Stimulated activated CD8-positive, alpha-beta memory T cell treated with anti-CD3 and anti-CD28 coated beads, Interleukin-4, amount 100 ng/mL, for 48 hours (primary cell): Measurements from ENCODE around the gene PHC1.

Experiments used
- DNase-seq: peaks from one replicate; pipeline ENCODE4 v3.0.0-alpha.2; 2020

Gene PHC1

DNA sequence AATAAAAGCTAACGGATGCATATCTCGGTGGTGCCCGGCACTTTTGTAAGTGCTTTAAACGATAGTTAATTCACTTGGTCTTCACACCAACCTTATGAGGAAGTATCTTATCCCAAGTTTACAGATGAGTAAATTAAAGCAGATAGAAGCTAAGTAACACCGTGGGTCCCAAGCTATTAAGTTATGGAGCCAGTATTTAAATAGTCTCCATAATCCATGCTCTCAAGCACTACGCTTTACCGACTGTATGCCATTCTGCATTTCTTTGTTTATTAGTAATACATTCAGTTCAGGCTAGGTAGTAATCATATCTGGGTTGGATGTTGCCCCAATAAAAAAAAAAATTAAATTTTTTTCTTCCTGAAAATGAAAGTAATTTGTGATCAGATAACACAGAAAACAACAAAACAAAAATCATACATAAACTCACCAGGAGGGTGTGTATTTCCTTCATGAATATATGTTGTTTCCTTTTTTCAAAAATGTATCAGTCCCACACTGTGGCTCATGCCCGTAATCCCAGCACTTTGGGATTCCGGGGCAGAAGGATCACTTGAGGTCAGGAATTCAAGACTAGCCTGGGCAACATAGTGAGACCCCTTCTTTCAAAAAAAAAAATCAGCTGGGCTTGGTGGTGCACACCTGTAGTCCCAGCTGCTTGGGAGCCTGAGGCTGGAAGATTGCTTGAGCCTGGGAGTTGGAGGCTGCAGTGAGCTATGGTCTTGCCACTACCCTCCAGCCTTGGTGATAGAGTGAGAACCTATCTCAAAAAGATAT, 36.6 kb downstream of the PHC1 start:
- no peak for DNase-seq

DNA sequence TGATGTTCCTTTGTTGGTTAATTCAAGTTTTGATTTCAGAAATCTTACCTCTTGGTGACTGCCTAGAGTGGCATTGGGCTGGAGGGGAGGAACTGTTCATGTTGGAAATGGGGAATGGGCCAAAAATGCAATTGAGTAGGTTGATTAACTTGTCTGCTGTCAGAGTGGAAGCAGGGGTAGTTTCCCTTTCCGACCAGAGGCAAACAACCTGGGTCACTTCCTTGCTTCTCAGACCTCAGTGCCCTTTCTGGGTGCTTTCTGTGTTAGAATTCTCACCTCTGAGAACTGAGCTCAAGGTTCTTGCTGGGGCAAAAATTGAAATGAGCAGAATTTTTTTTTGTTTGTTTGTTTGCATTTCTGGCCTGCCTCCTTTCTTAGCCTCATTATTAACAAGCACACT, 37.4 kb downstream of the PHC1 start:
- DNase-seq, result no peak

DNA sequence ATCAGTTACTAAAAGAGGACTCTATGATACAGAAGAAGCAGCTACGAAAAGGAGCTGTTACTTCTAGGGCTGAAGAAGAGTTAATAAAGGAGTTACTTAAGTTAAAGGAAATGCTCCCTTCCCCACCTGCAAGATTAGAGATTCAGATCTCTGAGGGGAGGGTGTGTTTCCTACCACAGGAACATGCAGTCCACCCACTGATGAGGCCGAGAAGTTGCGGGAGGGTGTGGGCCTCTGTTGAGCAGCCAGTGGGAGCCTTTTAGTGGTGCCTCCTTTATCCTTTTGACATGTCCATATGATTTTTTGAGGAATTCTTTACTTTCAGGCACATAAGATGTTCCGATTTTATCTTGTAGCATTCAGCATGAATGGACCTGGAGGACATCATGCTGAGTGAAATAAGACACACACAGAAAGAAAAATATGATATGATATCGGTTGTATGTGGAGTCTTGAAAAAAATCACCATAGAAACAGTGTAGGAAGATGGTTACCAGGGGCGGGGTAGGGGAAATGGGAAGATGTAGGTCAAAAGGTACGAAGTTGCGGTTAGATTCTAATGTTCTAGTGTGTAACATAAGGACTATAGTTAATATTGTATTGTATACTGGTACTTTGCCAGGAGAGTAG, 39.6 kb downstream of the PHC1 start:
- peak; percentile 44 for DNase-seq

DNA sequence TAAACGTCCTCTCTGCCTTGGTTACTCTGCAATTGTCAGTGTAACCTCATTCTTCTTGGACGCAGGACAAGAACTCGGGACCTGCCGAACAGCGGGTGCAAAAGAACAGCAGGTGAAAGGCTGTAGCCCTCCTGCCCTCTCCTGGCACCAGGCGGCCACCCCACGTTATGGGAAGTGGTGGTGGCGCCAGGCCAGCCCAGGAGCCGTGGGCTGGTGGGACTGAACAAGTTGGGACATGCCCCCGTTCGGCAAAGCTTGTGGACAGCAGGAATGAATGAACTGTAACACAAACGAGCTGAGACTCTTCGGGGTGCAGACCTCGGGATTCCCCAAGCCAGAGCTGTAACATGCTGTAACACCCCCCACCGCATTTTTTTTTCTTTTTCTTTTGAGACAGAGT, 41.8 kb downstream of the PHC1 start:
- no peak for DNase-seq

DNA sequence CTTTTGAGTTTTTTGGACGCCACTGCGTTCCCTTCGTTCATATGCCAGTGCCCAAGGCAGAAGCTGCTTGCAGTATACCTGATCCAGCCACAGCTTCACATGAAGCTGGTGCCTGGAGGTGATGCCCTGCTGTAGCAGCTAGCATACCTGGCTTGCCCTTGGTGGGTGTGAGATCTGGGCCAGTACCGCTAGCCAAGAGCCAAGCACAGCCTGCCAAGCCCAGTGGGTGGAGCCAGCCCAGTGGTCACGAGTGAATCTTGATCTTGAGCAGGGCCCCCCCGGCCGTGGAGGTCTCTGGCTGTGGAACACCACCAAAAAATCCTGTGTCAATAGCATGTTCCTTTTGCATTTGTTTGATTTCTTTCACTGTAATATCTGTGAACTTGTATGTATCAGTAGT, 42.5 kb downstream of the PHC1 start:
- DNase-seq, result no peak

DNA sequence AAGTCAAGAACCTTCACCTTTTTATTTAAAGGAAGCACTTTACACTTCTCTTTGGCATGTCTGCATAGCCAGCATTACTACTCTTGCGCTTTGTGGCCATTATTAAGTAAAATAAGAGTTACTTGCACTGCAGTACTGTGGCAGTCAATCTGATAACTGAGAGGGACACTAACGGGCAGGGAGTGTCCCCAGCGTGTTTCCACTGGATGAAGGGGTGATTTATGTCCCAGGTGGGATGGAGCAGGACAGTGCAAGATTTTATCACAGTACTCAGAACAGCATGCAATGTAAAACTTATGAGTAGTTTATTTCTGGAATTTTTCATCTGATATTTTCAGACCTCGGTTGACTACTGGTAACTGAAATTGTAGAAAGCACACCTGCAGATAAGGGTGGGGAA, 43.3 kb downstream of the PHC1 start:
- no peak for DNase-seq

DNA sequence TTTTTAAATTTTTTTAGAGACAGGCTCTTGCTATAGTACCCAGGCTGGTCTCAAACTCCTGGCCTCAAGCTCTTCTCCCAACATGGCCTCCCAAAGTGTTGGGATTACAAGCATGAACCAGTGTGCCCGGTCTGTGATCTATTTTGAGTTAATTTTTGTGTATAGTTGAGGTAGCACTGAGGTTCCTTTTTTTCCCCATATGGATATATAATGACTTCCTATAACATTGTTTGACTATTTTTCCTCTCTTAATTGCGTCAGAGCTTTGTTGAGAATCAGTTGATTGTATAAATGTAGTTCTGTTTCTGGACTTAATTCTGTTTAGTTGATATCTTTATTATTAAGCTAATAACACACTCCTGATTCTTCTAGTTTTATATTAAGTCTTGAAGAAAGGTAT, 43.8 kb downstream of the PHC1 start:
- DNase-seq, result no peak

DNA sequence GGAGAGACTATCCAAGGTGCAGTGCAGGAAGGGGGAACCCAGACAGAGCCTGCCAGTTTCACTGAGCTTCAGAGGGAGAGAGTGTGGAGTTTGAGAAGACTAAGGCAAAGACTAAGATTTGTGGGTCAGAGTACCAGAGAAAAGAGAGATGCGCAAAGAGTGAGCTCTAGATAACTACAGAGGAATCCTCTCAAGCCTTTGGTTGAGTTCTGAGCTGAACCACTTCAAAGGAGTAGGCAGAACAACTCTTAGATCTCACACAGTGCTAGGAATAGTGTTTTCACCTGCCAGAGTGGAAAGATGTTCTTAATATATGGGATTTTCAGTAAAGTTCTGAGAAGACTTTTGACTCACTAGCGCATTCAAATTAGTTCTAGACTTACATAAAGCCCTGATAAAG, 45.9 kb downstream of the PHC1 start:
- DNase-seq, result no peak

DNA sequence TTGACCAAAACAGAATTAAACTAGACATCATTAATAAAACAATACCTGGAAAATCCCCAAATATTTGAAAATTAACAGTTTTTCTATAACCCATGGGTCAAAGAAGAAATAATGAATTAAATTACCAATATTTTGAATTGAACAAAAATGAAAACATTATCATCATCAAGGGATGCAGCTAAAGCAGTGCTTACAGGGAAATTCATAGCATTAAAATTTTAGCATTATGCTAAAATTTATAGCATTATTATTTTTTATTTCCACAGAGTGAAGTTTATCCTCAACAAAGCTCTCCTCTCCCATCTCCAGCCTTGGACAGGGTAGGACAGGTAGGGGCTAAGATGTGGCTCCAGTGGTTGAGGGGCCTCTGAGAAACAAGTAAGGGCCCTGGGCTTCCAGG, 54.5 kb downstream of the PHC1 start:
- DNase-seq, result no peak

DNA sequence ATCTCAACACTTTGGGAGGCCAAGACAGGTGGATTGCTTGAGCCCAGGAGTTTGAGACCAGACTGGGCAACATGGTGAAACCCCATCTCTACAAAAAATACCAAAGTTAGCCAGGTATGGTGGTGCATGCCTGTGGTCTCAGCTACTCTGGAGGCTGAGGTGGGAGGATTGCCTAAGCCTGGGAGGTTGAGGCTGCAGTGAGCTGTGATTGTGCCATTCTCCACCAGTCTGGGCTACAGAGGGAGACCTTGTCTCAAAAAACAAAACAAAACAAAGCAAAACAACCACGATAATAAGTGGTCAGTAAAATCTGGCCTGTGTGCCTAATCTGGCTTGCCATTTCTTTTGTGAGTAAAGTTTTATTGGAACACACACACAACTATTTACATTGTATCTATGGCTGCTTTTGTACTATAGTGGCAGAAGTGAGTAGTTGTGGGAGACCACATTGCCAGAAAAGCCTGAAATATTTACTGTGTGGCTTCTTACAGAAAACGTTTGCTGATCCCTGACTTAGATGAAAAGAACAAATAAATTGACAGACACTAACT, 55.6 kb downstream of the PHC1 start:
- DNase-seq, result no peak

DNA sequence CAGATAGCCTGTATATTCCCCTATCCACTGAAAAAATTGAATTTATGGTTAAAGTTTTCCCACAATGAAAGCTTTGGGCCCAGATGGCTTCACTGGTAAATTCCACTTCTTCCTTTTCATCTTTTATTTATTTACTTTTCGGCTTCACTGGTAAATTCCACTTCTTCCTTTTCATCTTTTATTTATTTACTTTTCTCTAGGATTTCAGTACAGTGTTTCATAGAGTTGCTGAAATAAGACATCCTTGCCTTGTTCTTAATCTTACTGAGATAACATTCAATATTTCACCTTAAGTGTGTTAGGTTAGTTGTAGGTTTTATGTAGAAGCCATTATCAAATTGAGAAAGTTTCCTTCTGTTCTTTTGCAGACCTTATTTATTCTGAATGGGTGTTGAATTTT, 56.1 kb downstream of the PHC1 start:
- DNase-seq, result no peak

DNA sequence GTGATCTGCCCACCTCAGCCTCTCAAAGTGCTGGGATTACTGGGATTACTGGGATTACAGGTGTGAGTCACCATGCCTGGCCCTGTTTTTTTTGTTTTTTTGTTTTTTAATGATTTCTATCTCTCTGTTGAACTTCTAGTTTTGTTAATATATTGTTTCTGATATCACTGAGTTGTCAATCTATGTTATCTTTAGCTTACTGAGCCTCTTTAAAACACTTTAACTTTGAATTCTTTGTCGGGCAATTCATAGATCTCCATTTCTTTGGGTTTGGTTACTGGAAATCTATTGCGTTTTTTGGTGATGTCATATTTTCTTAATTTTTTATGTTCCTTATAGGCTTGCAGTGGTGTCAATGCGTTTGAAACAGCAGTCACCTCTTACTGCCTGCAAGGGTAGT, 65.8 kb downstream of the PHC1 start:
- DNase-seq, result no peak

DNA sequence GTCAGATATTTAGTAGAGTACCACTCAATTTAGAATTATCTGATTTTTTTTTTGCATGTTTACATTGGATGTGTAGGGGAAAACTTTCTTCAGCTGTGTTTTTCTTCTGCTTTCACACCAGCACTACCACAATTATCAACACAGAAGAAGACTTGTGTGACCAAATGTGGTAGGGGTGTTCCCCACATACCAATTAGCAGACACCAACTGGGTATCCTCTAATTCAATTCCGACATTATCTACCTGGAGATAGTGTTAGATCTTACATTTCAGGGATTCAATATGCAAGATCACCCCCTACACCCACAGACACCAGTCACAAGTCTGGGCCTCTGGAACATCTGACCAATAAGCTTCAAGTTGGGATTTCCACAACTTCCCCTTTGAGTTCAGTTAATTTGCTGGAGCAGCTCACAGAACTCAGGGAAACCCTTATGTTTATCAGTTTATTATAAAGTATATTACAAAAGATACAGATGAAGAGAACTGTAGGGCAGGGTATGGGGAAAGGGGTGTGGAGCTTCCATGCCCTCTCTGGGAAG, 71.0 kb downstream of the PHC1 start:
- DNase-seq, result no peak

DNA sequence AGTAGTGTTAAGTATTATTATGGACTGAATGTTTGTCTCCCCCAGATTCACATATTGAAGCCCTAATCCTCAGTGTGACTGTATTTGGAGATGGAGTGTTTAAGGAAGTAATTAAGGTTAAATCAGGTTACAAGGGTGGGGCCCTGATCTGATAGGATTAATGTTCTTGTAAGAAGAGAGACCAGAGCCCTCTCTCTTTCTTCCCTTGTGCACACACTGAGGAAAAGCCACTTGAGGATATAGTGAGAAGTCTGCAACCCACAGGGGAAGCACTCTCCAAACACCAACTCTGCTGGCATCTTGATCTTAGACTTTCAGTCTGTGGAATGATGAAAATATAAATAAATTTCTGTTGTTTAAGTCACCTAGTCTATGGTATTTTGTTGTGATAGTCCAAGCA, 72.9 kb downstream of the PHC1 start:
- DNase-seq, result no peak

DNA sequence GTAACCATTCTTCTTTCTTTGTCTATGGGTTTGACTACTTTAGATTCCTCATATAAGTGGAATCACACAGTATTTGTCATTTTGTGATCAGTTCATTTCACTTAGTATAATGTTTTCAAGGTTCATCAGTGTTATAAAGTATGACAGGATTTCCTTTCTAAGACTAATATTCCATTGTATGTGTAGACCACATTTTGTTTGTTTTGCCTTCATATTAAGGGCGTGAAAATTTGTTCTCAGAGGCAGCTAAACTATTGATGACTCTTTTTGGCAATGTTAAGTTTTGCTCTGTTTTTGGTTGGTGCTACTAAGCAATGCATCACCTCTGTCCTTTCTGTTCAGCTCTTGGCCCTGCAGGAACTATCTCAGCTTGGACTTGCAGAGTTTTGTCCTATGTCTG, 73.4 kb downstream of the PHC1 start:
- no peak for DNase-seq

DNA sequence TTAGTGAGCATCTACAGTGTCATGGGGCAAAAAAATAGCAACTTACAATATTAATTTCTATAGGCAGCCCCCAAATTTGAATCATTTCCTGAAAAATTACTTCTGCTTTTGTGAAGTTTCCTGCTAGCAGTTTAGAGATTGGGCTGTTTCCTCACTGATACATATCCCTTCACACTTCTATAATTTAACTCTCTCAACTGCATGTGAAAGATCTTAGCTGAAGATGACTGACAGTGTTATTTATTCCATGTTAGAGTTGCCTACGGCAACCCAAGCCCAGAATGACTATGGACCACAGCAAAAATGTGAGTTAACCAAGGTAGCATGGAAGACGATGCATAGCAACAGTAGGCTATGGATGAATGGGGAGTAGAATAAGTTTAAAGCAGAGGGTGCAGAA, 75.1 kb downstream of the PHC1 start, which contains the start of gene KLRG1:
Gene KLRG1, plus strand, starts transcription at position 134 of the 400 bp plus-strand sequence. Its CDS starts 90 bp downstream, at position 224.
- no peak for DNase-seq
